HepG2 (cell line): ENCODE measurements around the gene RNF150. TPM values are rescaled to one million over a fixed set of nuclear protein-coding genes. Genes with fewer than 3 reads are reported as not detected.

Experiments used
- ATAC-seq: fragments of 200-7000 bp; cut with Tn5 transposase; 3 replicates; pipeline ENCODE4 v1.9.1; 2020; ENCODE audit warnings: mild to moderate bottlenecking, moderate library complexity
- BruUV-seq: library from RNA; stranded (reverse); fragments of 400-500 nt; replicated peaks from 2 replicates; lab custom pipeline; 2021; lab: Mats Ljungman, UMichigan
- CTCF ChIA-PET: fragments of 300-600 bp; formaldehyde crosslinking; extraction: SDS; loops from one replicate; lab custom pipeline; 2021; ENCODE audit warnings: low total read pairs, inconsistent platforms, low intra/inter-chr PET ratio; lab: Yijun Ruan, JAX
- POLR2A ChIA-PET: fragments of 350-600 bp; sonication (Branson Sonifier 250); formaldehyde crosslinking; loops from one replicate; lab custom pipeline; 2020; ENCODE audit warnings: antibody characterized with exemption, inconsistent platforms; lab: Yijun Ruan, JAX
- DNase-seq: peaks from one replicate; pipeline ENCODE4 v3.0.0-alpha.2; 2015; ENCODE audit warnings: low spot score
- FAIRE-seq: peaks from 3 replicates; lab custom pipeline; 2011; peaks lifted over from hg19 to GRCh38; lab: Jason Lieb, UNC
- H2AFZ ChIP-seq: one replicate; pipeline ENCODE4 v1.6.1; 2011; ENCODE audit warnings: low read length, inconsistent platforms
- H3K27ac ChIP-seq: fragments of 300-600 bp; 3 replicates; pipeline ENCODE4 v1.8.0; 2011; ENCODE audit warnings: mixed run types, mild to moderate bottlenecking, mixed read lengths, low read length, inconsistent platforms; ENCODE audit not compliant: insufficient read depth; ENCODE audit errors: extremely low read length
- H3K27me3 ChIP-seq, 2 experiments: fragments of 200-600 bp in 1 of 2; 2 replicates in 1 of 2; 3 replicates in 1 of 2; pipeline versions ENCODE4 v1.6.0 to v1.8.0; 2011; ENCODE audit warnings: low read length in 2 of 2, mild to moderate bottlenecking in 2 of 2, moderate library complexity in 2 of 2, inconsistent platforms in 1 of 2; ENCODE audit not compliant: insufficient read depth in 2 of 2, control insufficient read depth in 1 of 2
- H3K36me3 ChIP-seq, 2 experiments: fragments of 200-600 bp in 1 of 2; replicated peaks in 1 of 2; 2 replicates in 1 of 2; 3 replicates in 1 of 2; pipeline versions ENCODE4 v1.5.1 to v1.8.0; 2011; ENCODE audit warnings: low read length in 2 of 2, inconsistent platforms in 1 of 2; ENCODE audit not compliant: insufficient read depth in 2 of 2, control insufficient read depth in 1 of 2
- H3K4me1 ChIP-seq: 2 replicates; pipeline ENCODE4 v1.5.1; 2012; ENCODE audit warnings: low read length, inconsistent platforms; ENCODE audit not compliant: insufficient read depth
- H3K4me2 ChIP-seq: 2 replicates; pipeline ENCODE4 v1.6.0; 2011; ENCODE audit warnings: low read depth, low read length, inconsistent platforms
- H3K4me3 ChIP-seq, 3 experiments: fragments of 200-600 bp in 1 of 3; sonication (generic), shearing (Covaris generic) in 1 of 3; replicated peaks in 1 of 3; 2 replicates each; pipeline ENCODE4 v1.5.1; 2011 to 2016; ENCODE audit warnings: low read length in 3 of 3, inconsistent platforms in 2 of 3, low read depth in 2 of 3, mild to moderate bottlenecking in 2 of 3, control low read depth in 1 of 3, mixed read lengths in 1 of 3; ENCODE audit not compliant: insufficient read depth in 1 of 3
- H3K79me2 ChIP-seq: one replicate; pipeline ENCODE4 v1.6.1; 2011; ENCODE audit warnings: low read length, inconsistent platforms; ENCODE audit not compliant: insufficient read depth
- H3K9ac ChIP-seq: 2 replicates; pipeline ENCODE4 v1.6.0; 2011; ENCODE audit warnings: mild to moderate bottlenecking, low read depth, low read length, inconsistent platforms; ENCODE audit not compliant: insufficient read depth
- H3K9me3 ChIP-seq: 2 replicates; pipeline ENCODE4 v1.5.1; 2012; ENCODE audit warnings: mild to moderate bottlenecking, low read length
- H4K20me1 ChIP-seq: 2 replicates; pipeline ENCODE4 v1.6.0; 2011; ENCODE audit warnings: inconsistent platforms, mild to moderate bottlenecking, low read length, moderate library complexity; ENCODE audit not compliant: insufficient read depth
- DNMT3B ChIP-seq: conservative IDR thresholded peaks from 2 replicates; pipeline ENCODE4 v1.6.1; 2016; ENCODE audit warnings: missing biosample characterization, control low read depth
- MXD4 ChIP-seq: IDR thresholded peaks from 2 replicates; pipeline ENCODE4 v1.6.1; 2016; ENCODE audit warnings: mild to moderate bottlenecking, missing biosample characterization, missing genetic modification reagents
- MXI1 ChIP-seq: IDR thresholded peaks from 3 replicates; pipeline ENCODE4 v1.6.1; 2012; ENCODE audit warnings: low read depth, low read length, inconsistent platforms, borderline replicate concordance
- NR2F2 ChIP-seq: IDR thresholded peaks from 2 replicates; pipeline ENCODE4 v1.6.1; 2012; ENCODE audit warnings: low read depth, inconsistent platforms, borderline replicate concordance
- PAWR ChIP-seq: sonication (generic); formaldehyde crosslinking; IDR thresholded peaks from 2 replicates; pipeline ENCODE4 v1.4.0; 2020; ENCODE audit warnings: missing genetic modification reagents, mild to moderate bottlenecking, borderline replicate concordance
- PAX8 ChIP-seq: sonication (generic); formaldehyde crosslinking; IDR thresholded peaks from 2 replicates; pipeline ENCODE4 v1.8.0; 2022; ENCODE audit warnings: mild to moderate bottlenecking, missing genetic modification reagents, borderline replicate concordance
- REST ChIP-seq, 2 experiments: IDR thresholded peaks; 2 replicates each; pipeline ENCODE4 v1.6.1; 2011 to 2012; ENCODE audit warnings: low read length in 2 of 2, borderline replicate concordance in 1 of 2, low read depth in 1 of 2, mild to moderate bottlenecking in 1 of 2, moderate library complexity in 1 of 2
- RNF2 ChIP-seq: fragments of 450-650 bp; conservative IDR thresholded peaks from 2 replicates; pipeline ENCODE4 v1.6.1; 2016; ENCODE audit warnings: low read depth
- SIX4 ChIP-seq: sonication (generic); formaldehyde crosslinking; IDR thresholded peaks from 2 replicates; pipeline ENCODE4 v1.4.0; 2020; ENCODE audit warnings: missing genetic modification reagents
- SP140L ChIP-seq: sonication (generic); formaldehyde crosslinking; IDR thresholded peaks from 2 replicates; pipeline ENCODE4 v1.4.0; 2020; ENCODE audit warnings: missing genetic modification reagents, borderline replicate concordance
- ZNF3 ChIP-seq: IDR thresholded peaks from 2 replicates; pipeline ENCODE4 v1.7.0; 2017; ENCODE audit warnings: inconsistent platforms
- ZNF407 ChIP-seq: sonication (generic); formaldehyde crosslinking; IDR thresholded peaks from one replicate; pipeline ENCODE4 v1.5.1; 2020; ENCODE audit warnings: mild to moderate bottlenecking, missing genetic modification reagents; ENCODE audit errors: not compliant biosample characterization
- ZNF451 ChIP-seq: sonication (generic); formaldehyde crosslinking; IDR thresholded peaks from 2 replicates; pipeline ENCODE4 v1.5.0; 2020; ENCODE audit warnings: mild to moderate bottlenecking, missing genetic modification reagents
- ZNF777 ChIP-seq: sonication (generic); formaldehyde crosslinking; IDR thresholded peaks from 2 replicates; pipeline ENCODE4 v1.4.0; 2020; ENCODE audit warnings: missing genetic modification reagents
- WGBS: methylation state at CpG from one replicate; pipeline ENCODE4 v1.1.6; 2017; ENCODE audit warnings: low lambda C conversion rate; 5-methylcytosine and 5-hydroxymethylcytosine counted together
- in situ Hi-C: cut with HindIII; loops from 2 replicates; pipeline ENCODE4 v1.10.0; 2017; ENCODE audit warnings: low pct_unique_long_range_greater_than_20kb; ENCODE audit not compliant: extremely low pct_ligation_motif_present
- intact Hi-C: fragments of 100-400 bp; cut with micrococcal nuclease; formaldehyde crosslinking; loops from one replicate; pipeline ENCODE4 v1.10.0; 2022; ENCODE audit not compliant: unreplicated experiment
- polyA plus RNA-seq, 8 experiments: library from polyadenylated mRNA; depleted of rRNA in 3 of 8; stranded (reverse) in 7 of 8; unstranded in 1 of 8; fragments of >200 nt; fragmentation: Illumina TruSeq in 4 of 8; extraction: Trizol in 4 of 8; gene quantifications; 2 replicates each; pipeline versions ENCODE4 v1.2.1 to v1.2.3, GENCODE V29; 2011 to 2016; ENCODE audit warnings: low read depth in 4 of 8, missing spikeins in 1 of 8, mixed read lengths in 1 of 8; ENCODE audit not compliant: insufficient read depth in 1 of 8
- total RNA-seq, 5 experiments: library from RNA; depleted of rRNA; stranded (reverse); fragments of >200 nt; fragmentation: Illumina TruSeq; extraction: Trizol; gene quantifications; 2 replicates each; pipeline ENCODE4 v1.2.3, GENCODE V29; 2016; ENCODE audit warnings: low read depth in 1 of 5

Gene RNF150
- total and polyA plus RNA-seq, 2 of the 13 experiments (the other 11 are each of a cell fraction or from before 2014, with no cell fraction given): 0.02 to 0.03 TPM

GRCh38 chr4:140944199-140944515, 189.1 kb downstream of the RNF150 start:
- H3K4me3 ChIP-seq: no peak overlapping the region
- H3K4me2 ChIP-seq: no peak overlapping the region
- FAIRE-seq (no peak), ATAC-seq (no peak), DNase-seq (no peak)
- H3K9ac ChIP-seq: no peak overlapping the region
- BruUV-seq: no TSS peak
- POLR2A ChIA-PET: no interaction called here
- H3K79me2 ChIP-seq: no peaks in the 10 kb centered on the region
- no peaks in the 10 kb centered on the region for H3K4me1 ChIP-seq
- intact Hi-C loops: no loop called here
- CTCF ChIA-PET: no interaction called here
- in situ Hi-C loops: no loop called here
- no peak overlapping the region for H2AFZ ChIP-seq
- no peaks in the 10 kb centered on the region for H3K36me3 ChIP-seq
- no peak overlapping the region for H3K27ac ChIP-seq
- H3K9me3 ChIP-seq: no peaks in the 10 kb centered on the region
- no peaks in the 10 kb centered on the region for H4K20me1 ChIP-seq
- no peaks in the 10 kb centered on the region for H3K27me3 ChIP-seq
- 3% methylated on average over 2 of the region's 2 CpGs for WGBS
- TF ChIP-seq ZNF407 (CRISPR knock-in tag): no peak
- TF ChIP-seq SP140L (CRISPR knock-in tag): no peak
- TF ChIP-seq ZNF3: no peak
- TF ChIP-seq ZNF777 (CRISPR knock-in tag): no peak
- no peak for TF ChIP-seq NR2F2
- no peak for TF ChIP-seq PAX8 (CRISPR knock-in tag)
- no peak for TF ChIP-seq SIX4 (CRISPR knock-in tag)
- no peak for TF ChIP-seq DNMT3B (CRISPR knock-in tag)
- TF ChIP-seq RNF2: no peak
- no peak for TF ChIP-seq ZNF451
- no peak for TF ChIP-seq PAWR (CRISPR knock-in tag)
- no peak for TF ChIP-seq REST (IDR thresholded peaks at IDR 0.05; ENCODE audit: borderline replicate concordance in 1 of 2, low read depth in 1 of 2, low read length in 2 of 2)
- TF ChIP-seq MXD4: no peak
- TF ChIP-seq MXI1: no peak
